Spleen (tissue), 7 donors: ENCODE measurements around the gene HYAL2.

Experiments used
- CTCF ChIP-seq, 11 experiments: fragments of 200-600 bp in 7 of 11; fragments of 450-650 bp in 4 of 11; sonication (generic) in 4 of 11; IDR thresholded peaks in 8 of 11; conservative IDR thresholded peaks in 3 of 11; 1 replicate in 7 of 11; 2 replicates in 4 of 11; pipeline versions ENCODE4 v1.4.0 to v1.8.0; 2016 to 2021; ENCODE audit warnings: antibody characterized with exemption in 11 of 11, inconsistent platforms in 4 of 11, mild to moderate bottlenecking in 1 of 11
- POLR2A ChIP-seq, 3 donors: fragments of 450-650 bp; IDR thresholded peaks; one replicate each; pipeline ENCODE4 v1.5.1; 2017; ENCODE audit warnings: antibody characterized with exemption in 3 of 3, mild to moderate bottlenecking in 1 of 3
- POLR2AphosphoS5 ChIP-seq, 3 donors: sonication (generic); formaldehyde crosslinking; IDR thresholded peaks; one replicate each; pipeline ENCODE4 v1.5.1; 2017; ENCODE audit warnings: antibody characterized with exemption in 3 of 3
- donor health status: DM: no; HTN: no; CAD: no; lungs with moderate emphysema.
- donor health status: DM: no; HTN: no; CAD: no.
- donor health status: DM: no; HTN: no; CAD: no.

- TF ChIP-seq POLR2A (IDR thresholded peaks at IDR 0.05), result no peak
- no peak for TF ChIP-seq CTCF (IDR thresholded peaks at IDR 0.05 in 8 of 11, conservative IDR thresholded peaks at IDR 0.05 in 3 of 11)
- no peak for TF ChIP-seq POLR2AphosphoS5 (IDR thresholded peaks at IDR 0.05)
Measured at GRCh38 chr3:50325497-50326181, 3.1 kb upstream of the HYAL2 start.
